ENCODE measurements around the gene SNTG2. TPM values are rescaled to one million over a fixed set of nuclear protein-coding genes. Genes with fewer than 3 reads are reported as not detected.

SNTG2 gene
- total and polyA plus RNA-seq, 10 of the 15 experiments (the other 5 are each of a cell fraction or from before 2014, with no cell fraction given) = not detected

- 0% methylated on average over 2 of the region's 2 CpGs for WGBS (ENCODE audit: insufficient coverage, insufficient replicate concordance, low lambda C conversion rate, missing lambda C conversion rate)
- no peak for TF ChIP-seq ZBTB11 (CRISPR knock-in tag; IDR thresholded peaks at IDR 0.05)
- no peak for TF ChIP-seq EED (IDR thresholded peaks at IDR 0.05; ENCODE audit: low read depth)
- no peak for TF ChIP-seq YBX1 (IDR thresholded peaks at IDR 0.05)
- no peak for TF ChIP-seq KDM1A (IDR thresholded peaks at IDR 0.05; ENCODE audit: borderline replicate concordance)
- no peak for TF ChIP-seq WRNIP1 (IDR thresholded peaks at IDR 0.05; ENCODE audit: borderline replicate concordance, low read depth, low read length)
- no peak for TF ChIP-seq CHD1 (IDR thresholded peaks at IDR 0.05; ENCODE audit: low read depth, low read length)
- no peak for TF ChIP-seq REST (IDR thresholded peaks at IDR 0.05; ENCODE audit: low read depth, low read length)
- no peak for TF ChIP-seq MTA2 (IDR thresholded peaks at IDR 0.05; ENCODE audit: low read depth)
- TF ChIP-seq IKZF1 (conservative IDR thresholded peaks at IDR 0.05) = no peak
- TF ChIP-seq ATF7 (IDR thresholded peaks at IDR 0.05; ENCODE audit: low read depth) = no peak
- TF ChIP-seq ATF3 (IDR thresholded peaks at IDR 0.05; ENCODE audit: borderline replicate concordance, extremely low read depth, low read depth, low read length) = no peak
- no peak for TF ChIP-seq RELB (IDR thresholded peaks at IDR 0.05; ENCODE audit: low read depth)
- no peak for TF ChIP-seq ZNF217 (IDR thresholded peaks at IDR 0.05)
- TF ChIP-seq SPI1 (IDR thresholded peaks at IDR 0.05; ENCODE audit: borderline replicate concordance, insufficient read depth, low read depth, low read length) = no peak
- FAIRE-seq (no peak), DNase-seq (ENCODE audit: low read depth, low spot score) (no peak), ATAC-seq (no peak)
- no peak overlapping the region for H3K9ac ChIP-seq (ENCODE audit: control insufficient read depth, insufficient read depth, low read length)
- H3K27me3 ChIP-seq (replicated peaks in 1 of 2; ENCODE audit: control insufficient read depth in 2 of 2, insufficient read depth in 2 of 2, low read length in 1 of 2) = no peaks in the 10 kb centered on the region
- H3K4me1 ChIP-seq (ENCODE audit: control insufficient read depth, insufficient read depth, low read length) = no peaks in the 10 kb centered on the region
- H3K27ac ChIP-seq (ENCODE audit: control insufficient read depth, insufficient read depth) = no peak overlapping the region
- no peak overlapping the region for H3K4me2 ChIP-seq (ENCODE audit: control insufficient read depth, insufficient read depth)
- H4K20me1 ChIP-seq (ENCODE audit: control insufficient read depth, insufficient read depth) = no peaks in the 10 kb centered on the region
- RAD21 ChIA-PET (ENCODE audit: unreplicated experiment) = no interaction called here
- intact Hi-C loops (cut with micrococcal nuclease; ENCODE audit: unreplicated experiment) = no loop called here
- H3K4me3 ChIP-seq = no peak overlapping the region
- POLR2A ChIA-PET = no interaction called here
- no peaks in the 10 kb centered on the region for H3K9me3 ChIP-seq (replicated peaks; ENCODE audit: control insufficient read depth, insufficient read depth, low read length)
- H3K36me3 ChIP-seq (ENCODE audit: control insufficient read depth in 2 of 2, insufficient read depth in 2 of 2, low read length in 1 of 2) = no peaks in the 10 kb centered on the region
- CTCF ChIA-PET = no interaction called here
- no TSS peak for BruUV-seq (replicated peaks)
- no peak overlapping the region for H2AFZ ChIP-seq (ENCODE audit: control insufficient read depth, low read depth, low read length)
- in situ Hi-C loops (cut with MboI) = no loop called here
- SMC1A ChIA-PET (ENCODE audit: uncharacterized antibody, unreplicated experiment) = no interaction called here
- H3K79me2 ChIP-seq (ENCODE audit: control insufficient read depth, insufficient read depth, low read length) = no peaks in the 10 kb centered on the region
Measured at GRCh38 chr2:1393321-1393720, 442.7 kb downstream of the SNTG2 start.
